ENCODE measurements around the gene MAJIN. TPM values are rescaled to one million over a fixed set of nuclear protein-coding genes. Genes with fewer than 3 reads are reported as not detected.

Gene MAJIN
- total RNA-seq, 2 experiments from 2014 or later, result not detected

DNA sequence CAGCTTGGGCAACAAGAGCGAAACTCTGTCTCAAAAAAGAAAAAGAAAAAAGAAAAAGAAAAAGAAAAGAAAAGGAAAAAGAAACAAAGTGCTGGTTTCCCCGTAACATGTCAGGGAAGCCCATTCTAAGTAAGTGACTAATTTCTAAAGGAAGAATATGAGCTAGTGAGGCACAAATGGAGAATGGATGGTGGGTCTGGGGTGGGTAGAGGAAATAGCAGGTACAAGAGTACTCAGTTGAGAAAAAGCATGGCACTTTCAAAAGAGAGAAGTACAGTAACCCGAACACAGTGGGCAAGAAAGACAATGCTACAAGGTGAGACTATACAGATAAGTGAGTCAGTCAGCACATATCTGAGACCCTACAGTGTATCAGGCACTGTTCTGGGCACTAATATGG is 4.5 kb downstream of the MAJIN start:
- Histone ChIP-seq H3K4me3 (ENCODE audit: low read depth, low read length, poor library complexity, severe bottlenecking) (no peak overlapping the region), H4K20me1 (ENCODE audit: insufficient read depth, low read length) (no peaks in the 10 kb centered on the region), H3K9me2 (ENCODE audit: insufficient read depth, low read length) (no peaks in the 10 kb centered on the region), H3K9me3 (ENCODE audit: low read length) (no peaks in the 10 kb centered on the region), H3K4me1 (ENCODE audit: insufficient read depth, low read length, poor library complexity, severe bottlenecking) (peaks cover 34% of the 10 kb centered on the region), H3K27ac (ENCODE audit: low read depth, low read length, poor library complexity, severe bottlenecking) (no peak overlapping the region), H3K79me2 (ENCODE audit: insufficient read depth, low read depth, low read length) (no peaks in the 10 kb centered on the region), H2AFZ (ENCODE audit: low read length) (peak overlapping the region; percentile 37), H3K4me2 (ENCODE audit: low read length) (no peak overlapping the region), H3K36me3 (ENCODE audit: insufficient read depth, low read length) (no peaks in the 10 kb centered on the region)
- no peak for DNase-seq (ENCODE audit: low spot score)
- intact Hi-C loops (cut with micrococcal nuclease; ENCODE audit: unreplicated experiment), result no loop called here
- TF ChIP-seq, protein P1, sequence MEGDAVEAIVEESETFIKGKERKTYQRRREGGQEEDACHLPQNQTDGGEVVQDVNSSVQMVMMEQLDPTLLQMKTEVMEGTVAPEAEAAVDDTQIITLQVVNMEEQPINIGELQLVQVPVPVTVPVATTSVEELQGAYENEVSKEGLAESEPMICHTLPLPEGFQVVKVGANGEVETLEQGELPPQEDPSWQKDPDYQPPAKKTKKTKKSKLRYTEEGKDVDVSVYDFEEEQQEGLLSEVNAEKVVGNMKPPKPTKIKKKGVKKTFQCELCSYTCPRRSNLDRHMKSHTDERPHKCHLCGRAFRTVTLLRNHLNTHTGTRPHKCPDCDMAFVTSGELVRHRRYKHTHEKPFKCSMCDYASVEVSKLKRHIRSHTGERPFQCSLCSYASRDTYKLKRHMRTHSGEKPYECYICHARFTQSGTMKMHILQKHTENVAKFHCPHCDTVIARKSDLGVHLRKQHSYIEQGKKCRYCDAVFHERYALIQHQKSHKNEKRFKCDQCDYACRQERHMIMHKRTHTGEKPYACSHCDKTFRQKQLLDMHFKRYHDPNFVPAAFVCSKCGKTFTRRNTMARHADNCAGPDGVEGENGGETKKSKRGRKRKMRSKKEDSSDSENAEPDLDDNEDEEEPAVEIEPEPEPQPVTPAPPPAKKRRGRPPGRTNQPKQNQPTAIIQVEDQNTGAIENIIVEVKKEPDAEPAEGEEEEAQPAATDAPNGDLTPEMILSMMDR (conservative IDR thresholded peaks at IDR 0.05; ENCODE audit: low read length), result no peak
- no peak for TF ChIP-seq EZH2phosphoT487 (IDR thresholded peaks at IDR 0.05; ENCODE audit: borderline replicate concordance, low read depth, low read length)
- POLR2A ChIA-PET, result interaction anchor here (1.2 kb wide), 1 partner anchor 22 kb away, joined by 4 read pairs; no protein-coding TSS in a partner anchor
- BruUV-seq (replicated peaks), result no TSS peak
- CTCF ChIA-PET (ENCODE audit: unreplicated experiment), result no interaction called here

- intact Hi-C loops (cut with micrococcal nuclease; ENCODE audit: unreplicated experiment), result no loop called here
- BruUV-seq (replicated peaks), result no TSS peak
- H3K4me3 ChIP-seq (ENCODE audit: low read depth, low read length, poor library complexity, severe bottlenecking), result no peak overlapping the region
- H3K9me3 ChIP-seq (ENCODE audit: low read length), result no peaks in the 10 kb centered on the region
- peaks cover 9% of the 10 kb centered on the region for H3K4me1 ChIP-seq (ENCODE audit: insufficient read depth, low read length, poor library complexity, severe bottlenecking)
- H2AFZ ChIP-seq (ENCODE audit: low read length), result no peak overlapping the region
- TF ChIP-seq EZH2phosphoT487 (IDR thresholded peaks at IDR 0.05; ENCODE audit: borderline replicate concordance, low read depth, low read length), result no peak
- TF ChIP-seq, protein P1 (conservative IDR thresholded peaks at IDR 0.05; ENCODE audit: low read length), result no peak
- DNase-seq (ENCODE audit: low spot score), result no peak
- H3K36me3 ChIP-seq (ENCODE audit: insufficient read depth, low read length), result no peaks in the 10 kb centered on the region
- POLR2A ChIA-PET, result interaction anchor here (0.8 to 1.3 kb wide), 4 partner anchors 16 to 115 kb away, joined by 3 read pairs; no protein-coding TSS in a partner anchor
- H3K27ac ChIP-seq (ENCODE audit: low read depth, low read length, poor library complexity, severe bottlenecking), result no peak overlapping the region
- H4K20me1 ChIP-seq (ENCODE audit: insufficient read depth, low read length), result no peaks in the 10 kb centered on the region
- H3K4me2 ChIP-seq (ENCODE audit: low read length), result no peak overlapping the region
- no peaks in the 10 kb centered on the region for H3K79me2 ChIP-seq (ENCODE audit: insufficient read depth, low read depth, low read length)
- H3K9me2 ChIP-seq (ENCODE audit: insufficient read depth, low read length), result no peaks in the 10 kb centered on the region
- CTCF ChIA-PET (ENCODE audit: unreplicated experiment), result interaction anchor here (0.5 kb wide), 1 partner anchor 10 kb away, joined by 4 read pairs; no protein-coding TSS in a partner anchor
These were observed 8.8 kb downstream of the MAJIN start for GRCh38 chr11:64963072-64963631.

DNA sequence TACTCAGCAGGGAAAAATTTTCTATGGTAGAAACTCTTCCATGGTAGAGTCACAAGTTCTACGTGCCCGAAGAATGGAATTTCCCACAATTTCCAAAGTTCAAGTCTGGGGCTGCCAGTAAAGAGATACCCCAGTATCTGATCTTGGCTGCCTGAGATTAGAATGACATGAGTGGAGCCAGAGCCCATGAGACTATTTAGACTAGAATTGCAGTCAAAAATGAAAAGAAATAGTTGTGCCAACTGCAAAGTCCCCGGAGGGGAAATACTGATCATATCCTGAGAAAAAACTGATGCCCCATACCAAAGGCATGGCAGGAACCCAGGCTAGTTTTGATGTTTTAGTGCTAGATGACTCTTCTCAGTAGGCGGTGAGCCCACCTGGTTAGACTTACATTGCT is 11.2 kb downstream of the MAJIN start:
- POLR2A ChIA-PET, result no interaction called here
- CTCF ChIA-PET (ENCODE audit: unreplicated experiment), result no interaction called here
- Histone ChIP-seq H3K4me1 (ENCODE audit: insufficient read depth, low read length, poor library complexity, severe bottlenecking) (peaks cover 9% of the 10 kb centered on the region), H2AFZ (ENCODE audit: low read length) (no peak overlapping the region), H3K79me2 (ENCODE audit: insufficient read depth, low read depth, low read length) (no peaks in the 10 kb centered on the region), H4K20me1 (ENCODE audit: insufficient read depth, low read length) (no peaks in the 10 kb centered on the region), H3K4me3 (ENCODE audit: low read depth, low read length, poor library complexity, severe bottlenecking) (no peak overlapping the region), H3K4me2 (ENCODE audit: low read length) (no peak overlapping the region), H3K9me2 (ENCODE audit: insufficient read depth, low read length) (no peaks in the 10 kb centered on the region), H3K36me3 (ENCODE audit: insufficient read depth, low read length) (no peaks in the 10 kb centered on the region), H3K27ac (ENCODE audit: low read depth, low read length, poor library complexity, severe bottlenecking) (no peak overlapping the region), H3K9me3 (ENCODE audit: low read length) (no peaks in the 10 kb centered on the region)
- no TSS peak for BruUV-seq (replicated peaks)
- intact Hi-C loops (cut with micrococcal nuclease; ENCODE audit: unreplicated experiment), result no loop called here
- DNase-seq (ENCODE audit: low spot score), result no peak
- TF ChIP-seq, protein P1 (conservative IDR thresholded peaks at IDR 0.05; ENCODE audit: low read length), result no peak
- no peak for TF ChIP-seq EZH2phosphoT487 (IDR thresholded peaks at IDR 0.05; ENCODE audit: borderline replicate concordance, low read depth, low read length)
